HUES48 (cell line): Measurements from ENCODE around the gene REPS2.

Source experiments
- H3K27ac ChIP-seq: one replicate; pipeline ENCODE4 v1.7.0; 2013; ENCODE audit warnings: low read depth, low read length, inconsistent platforms
- H3K27me3 ChIP-seq: 2 replicates; pipeline ENCODE4 v1.6.1; 2013; ENCODE audit warnings: mild to moderate bottlenecking, low read length; ENCODE audit not compliant: control insufficient read depth, insufficient read depth
- H3K36me3 ChIP-seq: 2 replicates; pipeline ENCODE4 v1.6.1; 2013; ENCODE audit warnings: low read length; ENCODE audit not compliant: control insufficient read depth, insufficient read depth
- H3K4me1 ChIP-seq: 2 replicates; pipeline ENCODE4 v1.6.1; 2013; ENCODE audit warnings: mild to moderate bottlenecking, low read length; ENCODE audit not compliant: control insufficient read depth, insufficient read depth
- H3K4me3 ChIP-seq: 2 replicates; pipeline ENCODE4 v1.5.1; 2013; ENCODE audit warnings: mild to moderate bottlenecking, low read depth, low read length
- H3K9ac ChIP-seq: 2 replicates; pipeline ENCODE4 v1.6.1; 2013; ENCODE audit warnings: mild to moderate bottlenecking, low read depth, low read length, moderate library complexity
- H3K9me3 ChIP-seq: 2 replicates; pipeline ENCODE4 v1.6.1; 2013; ENCODE audit warnings: low read length; ENCODE audit not compliant: control insufficient read depth, insufficient read depth

REPS2 gene

DNA sequence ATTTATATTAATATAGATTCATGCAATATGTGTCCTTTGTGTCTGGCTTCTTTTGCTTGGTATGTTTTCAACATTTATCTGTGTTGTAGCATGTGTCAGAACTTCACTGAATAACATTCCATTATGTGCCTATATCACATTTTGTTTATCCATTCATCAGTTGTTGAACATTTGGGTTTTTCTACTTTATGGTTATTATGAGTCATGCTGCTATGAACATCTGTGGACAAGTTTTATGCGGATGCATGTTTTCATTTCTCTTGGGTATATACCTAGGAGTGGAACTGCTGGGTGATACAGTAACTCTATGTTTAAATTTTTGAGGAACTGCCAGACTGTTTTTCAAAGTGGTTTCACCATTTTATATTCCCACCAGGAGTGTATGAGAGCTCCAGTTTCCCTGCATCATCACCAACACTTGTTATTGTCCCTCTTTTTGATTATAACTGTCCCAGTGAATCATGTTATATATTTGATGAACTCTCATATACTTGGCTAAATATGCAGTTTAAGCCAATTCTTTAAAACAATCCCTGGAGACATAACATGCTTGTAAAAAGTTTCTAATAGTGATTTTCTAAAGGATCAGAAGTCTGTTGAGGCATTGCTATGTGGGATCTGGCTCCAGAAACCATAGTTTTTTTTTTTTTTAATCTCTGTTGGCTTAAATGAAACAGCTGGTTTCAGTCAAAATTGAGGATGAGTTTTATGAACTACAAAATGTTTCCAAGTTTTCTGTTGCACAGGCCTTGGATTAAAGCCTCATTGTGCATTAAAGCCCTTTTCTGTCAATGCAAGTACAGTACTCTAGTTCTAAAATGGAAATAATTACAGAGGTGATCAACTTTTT, 21.6 kb upstream of the REPS2 start:
- Histone ChIP-seq H3K4me1 (peaks cover 3% of the 10 kb centered on the region), H3K9me3 (no peaks in the 10 kb centered on the region), H3K9ac (no peak overlapping the region), H3K36me3 (no peaks in the 10 kb centered on the region), H3K4me3 (no peak overlapping the region), H3K27ac (no peak overlapping the region), H3K27me3 (peaks cover 3% of the 10 kb centered on the region; the same call in 1 of the 2 replicates)

DNA sequence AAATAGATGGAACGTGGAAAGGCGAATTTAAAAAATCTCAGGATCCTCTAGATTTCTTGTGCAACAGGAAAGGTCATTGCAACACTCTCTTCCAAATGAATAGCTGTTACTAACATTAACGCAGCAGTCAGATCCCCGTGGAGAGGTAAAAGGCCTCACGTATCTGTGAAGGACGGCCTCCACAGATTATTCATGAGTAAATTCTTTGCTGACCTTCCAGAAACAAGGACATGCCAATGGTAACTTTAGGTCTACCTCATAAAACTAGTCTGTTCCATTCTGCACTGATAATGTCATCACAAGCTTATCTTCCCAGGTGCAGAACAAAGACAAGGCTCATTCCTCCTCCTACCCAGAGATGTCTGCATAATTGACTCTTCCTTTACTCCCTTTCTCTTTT, 16.1 kb upstream of the REPS2 start:
- Histone ChIP-seq H3K4me3 (no peak overlapping the region), H3K27me3 (no peaks in the 10 kb centered on the region; the same call in 1 of the 2 replicates), H3K27ac (peak overlapping the region; percentile 8), H3K9ac (no peak overlapping the region), H3K36me3 (no peaks in the 10 kb centered on the region), H3K9me3 (no peaks in the 10 kb centered on the region), H3K4me1 (peaks cover 19% of the 10 kb centered on the region)

DNA sequence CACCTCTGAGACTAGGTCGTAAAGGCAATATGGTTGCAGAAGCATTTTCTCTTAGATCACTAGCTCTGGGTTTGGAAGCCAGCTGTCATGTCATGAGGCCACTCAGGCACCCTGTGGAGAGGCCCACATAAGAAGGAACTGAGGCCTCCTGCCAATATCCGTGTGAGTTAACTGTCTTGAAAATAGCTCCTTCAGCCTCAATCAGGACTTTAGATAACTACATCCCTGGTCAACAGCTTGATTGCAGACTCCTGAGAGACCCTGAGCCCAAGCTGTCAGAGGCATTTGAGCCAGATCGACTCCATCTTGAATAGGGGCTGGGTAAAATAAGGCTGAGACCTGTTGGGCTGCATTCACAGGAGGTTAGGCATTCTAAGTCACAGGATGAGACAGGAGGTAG, 15.1 kb upstream of the REPS2 start:
- no peak overlapping the region for H3K27ac ChIP-seq
- H3K9me3 ChIP-seq: no peaks in the 10 kb centered on the region
- H3K36me3 ChIP-seq: no peaks in the 10 kb centered on the region
- H3K4me1 ChIP-seq: peaks cover 19% of the 10 kb centered on the region
- no peaks in the 10 kb centered on the region; the same call in 1 of the 2 replicates for H3K27me3 ChIP-seq
- H3K4me3 ChIP-seq: no peak overlapping the region
- no peak overlapping the region for H3K9ac ChIP-seq

DNA sequence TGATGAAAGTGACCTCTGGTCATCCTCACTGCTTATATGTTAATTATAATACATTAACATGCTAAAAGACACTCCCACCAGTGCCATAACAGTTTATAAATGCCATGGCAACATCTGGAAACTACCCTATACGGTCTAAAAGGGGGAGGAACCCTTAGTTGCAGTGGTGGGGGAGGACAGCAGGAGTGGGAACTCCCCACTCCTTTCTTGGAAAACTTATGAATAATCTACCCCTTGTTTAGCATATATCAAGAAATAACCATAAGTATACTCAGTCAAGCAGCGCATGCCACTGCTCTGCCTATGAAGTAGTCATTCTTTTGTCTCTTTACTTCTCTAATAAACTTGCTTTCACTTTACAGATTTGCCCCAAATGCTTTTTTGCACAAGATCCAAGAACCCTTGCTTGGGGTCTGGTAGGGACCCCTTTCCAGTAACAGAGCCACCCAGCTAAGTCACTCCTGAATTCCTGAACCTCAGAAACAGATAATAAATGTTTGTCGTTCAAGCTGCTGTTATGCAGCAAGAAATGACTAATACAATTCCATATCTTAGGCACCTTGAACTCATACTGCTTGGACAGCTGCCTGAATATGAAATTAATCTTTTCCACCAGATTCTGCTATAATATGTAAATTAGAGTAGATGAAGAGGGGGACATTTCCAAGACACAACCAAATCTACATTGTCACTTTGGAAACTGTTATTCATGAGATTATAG, 14.4 kb upstream of the REPS2 start:
- no peaks in the 10 kb centered on the region; the same call in 1 of the 2 replicates for H3K27me3 ChIP-seq
- H3K4me3 ChIP-seq: no peak overlapping the region
- H3K27ac ChIP-seq: no peak overlapping the region
- peaks cover 19% of the 10 kb centered on the region for H3K4me1 ChIP-seq
- no peak overlapping the region for H3K9ac ChIP-seq
- no peaks in the 10 kb centered on the region for H3K9me3 ChIP-seq
- H3K36me3 ChIP-seq: no peaks in the 10 kb centered on the region

DNA sequence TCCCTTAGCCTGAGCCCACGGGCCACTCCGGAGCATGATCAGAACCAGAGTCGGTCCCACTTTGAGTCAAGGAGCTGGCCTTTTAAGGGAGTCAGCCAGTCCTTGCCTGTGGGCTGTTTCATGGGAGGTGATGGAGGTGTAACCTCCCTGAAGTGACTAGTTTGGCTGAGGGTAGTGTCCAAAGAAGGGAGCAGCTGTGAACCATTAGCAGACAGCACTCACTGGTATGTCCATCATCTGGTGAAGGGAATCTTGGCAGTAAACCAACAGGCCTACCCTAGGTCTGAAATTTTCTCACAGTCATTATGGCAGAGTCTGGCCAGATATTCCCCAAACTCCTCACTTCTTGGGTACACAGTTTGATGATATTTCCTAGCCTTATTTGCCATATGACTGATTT, 12.3 kb upstream of the REPS2 start:
- H3K36me3 ChIP-seq: no peaks in the 10 kb centered on the region
- peaks cover 19% of the 10 kb centered on the region for H3K4me1 ChIP-seq
- no peaks in the 10 kb centered on the region; the same call in 1 of the 2 replicates for H3K27me3 ChIP-seq
- no peak overlapping the region for H3K9ac ChIP-seq
- no peak overlapping the region for H3K27ac ChIP-seq
- no peak overlapping the region for H3K4me3 ChIP-seq
- H3K9me3 ChIP-seq: no peaks in the 10 kb centered on the region

DNA sequence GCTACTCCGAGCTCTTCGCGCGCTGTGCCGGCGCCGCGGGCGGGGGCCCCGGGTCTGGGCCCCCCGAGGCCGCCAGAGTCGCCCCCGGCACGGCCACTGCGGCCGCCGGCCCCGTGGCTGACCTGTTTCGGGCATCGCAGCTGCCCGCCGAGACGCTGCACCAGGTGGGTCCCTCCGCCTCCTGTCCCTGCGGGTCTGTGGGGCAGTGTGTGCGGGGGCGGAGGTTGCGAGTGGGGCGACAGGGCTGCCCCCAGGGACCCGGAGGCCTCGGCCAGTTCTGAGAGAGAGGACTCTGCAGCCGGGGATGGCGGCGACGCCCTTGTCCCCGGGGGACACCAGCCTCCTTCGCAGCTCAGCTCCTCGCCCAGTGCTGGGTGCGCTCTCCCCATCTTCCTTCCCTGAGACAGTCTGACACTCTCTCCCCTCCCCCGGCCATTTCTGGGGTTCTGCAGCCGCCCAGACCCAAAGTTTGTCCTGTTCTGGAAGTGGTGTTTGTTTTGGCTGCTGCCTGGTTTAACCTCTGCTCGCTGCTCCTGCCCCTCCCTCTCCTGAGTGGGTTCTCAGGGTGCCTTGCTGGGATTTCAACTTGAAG, 609 bp downstream of the REPS2 start:
- Histone ChIP-seq H3K27me3 (peaks cover 30% of the 10 kb centered on the region), H3K4me1 (0 out of 2 replicates have a peak, but pooled peaks cover 5% of the 10 kb centered on the region), H3K9me3 (no peaks in the 10 kb centered on the region), H3K36me3 (no peaks in the 10 kb centered on the region), H3K9ac (no peak overlapping the region), H3K4me3 (peak overlapping the region; percentile 79), H3K27ac (no peak overlapping the region)

DNA sequence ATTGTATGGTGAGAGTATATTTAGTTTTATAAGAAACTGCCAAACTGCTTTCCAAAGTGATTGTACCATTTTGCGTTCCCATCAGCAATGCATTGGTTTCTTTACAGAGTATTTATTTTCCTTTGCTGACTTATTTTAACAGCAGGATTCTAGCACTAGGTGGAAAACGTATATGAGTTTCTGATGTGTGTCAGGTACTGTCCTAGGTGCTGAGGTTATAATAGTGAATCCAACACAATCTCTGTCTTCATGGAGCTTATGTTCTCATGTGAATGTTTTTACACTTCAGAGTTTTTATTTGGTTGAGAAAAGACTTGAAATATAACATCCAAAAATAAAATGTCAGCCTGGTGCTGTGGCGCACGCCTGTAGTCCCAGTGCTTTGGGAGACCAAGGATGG, 4.0 kb downstream of the REPS2 start:
- Histone ChIP-seq H3K4me1 (0 out of 2 replicates have a peak, but pooled peaks cover 5% of the 10 kb centered on the region), H3K36me3 (no peaks in the 10 kb centered on the region), H3K9me3 (no peaks in the 10 kb centered on the region), H3K4me3 (no peak overlapping the region), H3K27ac (no peak overlapping the region), H3K9ac (no peak overlapping the region), H3K27me3 (peaks cover 30% of the 10 kb centered on the region)

DNA sequence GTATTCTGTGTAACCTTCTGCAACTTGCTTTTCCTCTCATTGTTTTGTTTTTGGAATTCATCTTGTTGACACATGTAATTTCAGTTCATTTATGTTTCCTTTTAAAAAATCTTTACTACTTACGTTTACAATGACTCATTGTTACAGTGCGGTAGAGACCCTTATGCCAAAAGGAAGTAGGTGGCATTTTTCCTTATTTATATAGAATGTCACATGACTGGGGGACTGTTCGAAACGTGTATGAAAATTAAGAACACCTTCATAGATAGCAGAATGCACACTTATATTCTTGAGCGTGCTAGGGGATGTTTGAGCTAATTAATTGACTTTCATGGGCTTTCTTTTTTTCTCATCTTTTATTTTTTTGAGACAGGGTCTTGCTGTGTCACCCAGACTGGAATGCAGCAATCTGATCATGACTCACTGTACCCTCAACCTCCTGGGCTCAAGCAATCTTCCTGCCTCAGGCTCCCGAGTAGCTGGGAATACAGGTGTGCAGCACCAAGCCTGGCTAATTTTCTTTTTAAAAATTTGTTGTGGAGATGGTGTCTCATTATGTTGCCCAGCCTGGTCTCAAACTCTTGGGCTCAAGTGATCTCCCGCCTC, 7.3 kb downstream of the REPS2 start:
- H3K27me3 ChIP-seq: peaks cover 4% of the 10 kb centered on the region
- H3K4me1 ChIP-seq: peaks cover 14% of the 10 kb centered on the region
- no peaks in the 10 kb centered on the region for H3K9me3 ChIP-seq
- no peaks in the 10 kb centered on the region for H3K36me3 ChIP-seq
- H3K27ac ChIP-seq: no peak overlapping the region
- no peak overlapping the region for H3K4me3 ChIP-seq
- H3K9ac ChIP-seq: no peak overlapping the region

DNA sequence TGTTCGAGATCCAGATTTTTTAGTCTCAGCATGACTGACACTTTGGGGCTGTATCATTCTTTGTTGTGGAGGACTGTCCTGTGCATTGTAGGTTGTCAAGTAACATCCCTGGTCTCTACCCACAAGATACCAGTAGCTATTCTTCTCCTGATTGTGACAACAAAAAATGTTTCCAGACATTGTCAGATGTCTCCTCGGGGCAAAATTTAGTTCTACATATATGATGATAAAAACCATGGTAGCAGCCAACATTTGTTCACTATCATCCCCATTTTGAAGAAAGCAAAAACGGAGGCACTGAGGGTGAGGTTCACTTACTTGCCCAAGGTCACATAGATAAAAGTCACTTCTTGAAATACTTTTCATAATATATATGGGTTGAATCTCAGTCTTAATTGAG, 11.3 kb downstream of the REPS2 start:
- H3K4me1 ChIP-seq: peaks cover 14% of the 10 kb centered on the region
- H3K9ac ChIP-seq: no peak overlapping the region
- no peaks in the 10 kb centered on the region for H3K9me3 ChIP-seq
- H3K36me3 ChIP-seq: no peaks in the 10 kb centered on the region
- no peak overlapping the region for H3K27ac ChIP-seq
- peaks cover 4% of the 10 kb centered on the region for H3K27me3 ChIP-seq
- H3K4me3 ChIP-seq: no peak overlapping the region

DNA sequence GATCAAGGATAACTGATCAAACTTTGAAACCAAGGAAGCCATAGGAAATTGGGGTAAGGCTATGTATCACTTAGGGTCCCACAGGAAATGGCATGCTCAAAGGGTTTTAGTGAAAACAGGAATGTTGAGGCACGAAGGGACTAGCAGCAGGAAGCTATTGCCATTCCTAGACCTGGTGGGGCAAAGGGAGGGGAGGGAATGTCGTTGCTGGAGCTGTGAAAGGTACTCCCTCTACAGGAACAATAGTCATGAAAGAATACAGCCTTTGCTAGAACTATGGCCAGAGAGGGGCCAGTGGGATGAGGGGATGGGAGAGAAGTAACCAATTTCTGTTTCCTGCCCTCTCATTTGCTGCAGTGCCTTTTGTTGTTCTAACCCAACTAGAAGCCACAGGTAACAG, 11.9 kb downstream of the REPS2 start:
- Histone ChIP-seq H3K9me3 (no peaks in the 10 kb centered on the region), H3K4me1 (peaks cover 14% of the 10 kb centered on the region), H3K4me3 (no peak overlapping the region), H3K27me3 (peaks cover 4% of the 10 kb centered on the region), H3K9ac (no peak overlapping the region), H3K36me3 (no peaks in the 10 kb centered on the region), H3K27ac (no peak overlapping the region)
